ENCODE data around the gene NUP43.

GRCh38 chr6:149754548-149754947 lies 8.2 kb upstream of the NUP43 start:
- TF ChIP-seq TP53 (CRISPR knock-in tag; IDR thresholded peaks at IDR 0.05): no peak
- TF ChIP-seq CTCF (IDR thresholded peaks at IDR 0.05): no peak
- TF ChIP-seq BHLHE40 (IDR thresholded peaks at IDR 0.05; ENCODE audit: low read depth, low read length): no peak
- no peak for TF ChIP-seq POLR2A (IDR thresholded peaks at IDR 0.05; ENCODE audit: low read length)
- no peak for TF ChIP-seq JUN (IDR thresholded peaks at IDR 0.05)
- no peak for TF ChIP-seq ESRRA (IDR thresholded peaks at IDR 0.05; ENCODE audit: borderline replicate concordance, low read length)
- TF ChIP-seq ELK1 (IDR thresholded peaks at IDR 0.05; ENCODE audit: low read depth, low read length): no peak
